IPS-15b (cell line): ENCODE results near the gene PAQR4.

Experiments
- H3K27me3 ChIP-seq: one replicate; pipeline ENCODE4 v1.6.1; 2013; ENCODE audit warnings: low read length; ENCODE audit not compliant: control insufficient read depth, insufficient read depth
- H3K36me3 ChIP-seq: one replicate; pipeline ENCODE4 v1.6.1; 2013; ENCODE audit warnings: low read length; ENCODE audit not compliant: control insufficient read depth, insufficient read depth
- H3K4me1 ChIP-seq: one replicate; pipeline ENCODE4 v1.6.1; 2013; ENCODE audit warnings: mild to moderate bottlenecking, low read length; ENCODE audit not compliant: control insufficient read depth, insufficient read depth
- H3K4me3 ChIP-seq: one replicate; pipeline ENCODE4 v1.5.1; 2013; ENCODE audit warnings: low read depth, low read length
- H3K9ac ChIP-seq: one replicate; pipeline ENCODE4 v1.6.1; 2013; ENCODE audit warnings: low read depth, mild to moderate bottlenecking, low read length
- H3K9me3 ChIP-seq: one replicate; pipeline ENCODE4 v1.6.1; 2013; ENCODE audit warnings: mild to moderate bottlenecking, low read length; ENCODE audit not compliant: control insufficient read depth, insufficient read depth

Gene PAQR4

DNA sequence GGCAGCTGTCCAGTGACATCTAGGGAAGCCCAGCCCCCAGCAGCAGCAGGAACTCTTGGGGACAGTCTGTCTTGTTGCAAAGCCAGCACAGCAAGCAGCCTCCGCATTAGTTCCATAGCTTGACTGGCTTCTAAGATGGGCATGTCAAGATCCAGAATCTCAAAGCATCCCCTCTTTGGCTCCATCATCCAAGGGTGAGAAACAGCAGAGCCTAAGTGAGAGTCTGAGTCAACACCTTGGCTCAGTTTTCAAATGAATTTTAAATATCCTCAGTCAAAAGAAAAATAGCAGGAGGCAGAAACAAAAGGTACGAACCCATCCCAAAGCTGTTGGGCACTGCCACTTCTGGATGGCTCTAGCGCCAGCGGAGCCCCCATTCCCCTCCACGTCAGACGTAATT, 45.8 kb downstream of the PAQR4 start:
- no peak overlapping the region for H3K4me3 ChIP-seq
- H3K9me3 ChIP-seq, result no peaks in the 10 kb centered on the region
- peaks cover 5% of the 10 kb centered on the region for H3K27me3 ChIP-seq
- peaks cover 21% of the 10 kb centered on the region for H3K4me1 ChIP-seq
- H3K9ac ChIP-seq, result no peak overlapping the region
- H3K36me3 ChIP-seq, result peaks cover 20% of the 10 kb centered on the region

DNA sequence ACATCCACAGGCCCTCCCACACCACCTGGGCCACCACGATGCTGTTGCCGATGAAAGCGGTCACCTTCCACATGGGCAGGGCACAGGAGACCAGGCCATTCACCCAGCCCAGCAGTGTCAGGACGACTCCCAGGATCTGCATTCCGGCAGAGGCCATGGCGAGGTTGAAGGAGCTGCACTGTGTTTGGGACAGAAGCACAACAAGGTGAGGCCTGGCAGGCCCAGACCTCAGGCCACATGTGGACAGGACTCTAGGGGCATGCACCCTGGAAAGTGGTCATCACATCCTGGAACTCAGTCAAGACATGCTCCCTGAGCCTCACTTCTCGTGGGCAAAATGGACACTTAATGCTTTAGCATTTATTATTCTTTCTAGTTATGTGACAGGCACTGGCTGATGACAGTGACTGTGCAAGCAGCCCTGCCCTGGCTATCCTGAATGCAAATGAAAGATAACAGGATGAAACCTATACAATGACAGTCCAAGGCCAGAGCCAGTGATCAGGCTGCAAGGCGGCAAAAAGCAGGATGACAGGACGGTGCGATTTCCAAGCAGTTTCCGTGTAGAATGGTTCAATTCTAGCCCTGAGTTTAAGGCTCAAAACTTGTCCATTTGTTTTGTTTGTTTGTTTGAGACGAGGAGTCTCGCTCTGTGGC, 46.8 kb downstream of the PAQR4 start:
- peaks cover 20% of the 10 kb centered on the region for H3K36me3 ChIP-seq
- peak overlapping the region; percentile 30 for H3K4me3 ChIP-seq
- no peaks in the 10 kb centered on the region for H3K9me3 ChIP-seq
- peaks cover 5% of the 10 kb centered on the region for H3K27me3 ChIP-seq
- no peak overlapping the region for H3K9ac ChIP-seq
- peaks cover 15% of the 10 kb centered on the region for H3K4me1 ChIP-seq

DNA sequence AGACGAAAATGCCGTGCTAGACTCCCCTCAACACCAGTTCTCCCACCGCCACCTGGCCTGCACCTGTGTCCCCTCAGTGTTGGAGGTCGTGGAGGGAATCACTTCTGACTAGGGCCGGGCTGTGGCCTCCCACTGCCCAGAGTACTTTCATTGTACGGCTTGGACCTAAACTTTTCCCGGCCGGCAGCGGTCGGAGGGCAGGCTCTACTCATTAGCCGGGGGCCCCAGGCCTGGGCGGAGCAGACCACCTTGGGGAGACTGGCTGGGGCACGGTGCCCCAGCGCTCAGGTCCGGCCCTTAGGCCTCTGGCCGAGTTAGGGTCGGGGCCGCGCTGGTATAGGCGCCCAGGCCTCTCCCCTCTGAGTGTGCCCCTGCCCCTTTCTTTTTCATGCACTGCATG, 48.2 kb downstream of the PAQR4 start:
- Histone ChIP-seq H3K4me1 (peaks cover 15% of the 10 kb centered on the region), H3K27me3 (no peaks in the 10 kb centered on the region), H3K4me3 (peak overlapping the region; percentile 96), H3K9ac (peak overlapping the region; percentile 94), H3K36me3 (peaks cover 27% of the 10 kb centered on the region), H3K9me3 (no peaks in the 10 kb centered on the region)

DNA sequence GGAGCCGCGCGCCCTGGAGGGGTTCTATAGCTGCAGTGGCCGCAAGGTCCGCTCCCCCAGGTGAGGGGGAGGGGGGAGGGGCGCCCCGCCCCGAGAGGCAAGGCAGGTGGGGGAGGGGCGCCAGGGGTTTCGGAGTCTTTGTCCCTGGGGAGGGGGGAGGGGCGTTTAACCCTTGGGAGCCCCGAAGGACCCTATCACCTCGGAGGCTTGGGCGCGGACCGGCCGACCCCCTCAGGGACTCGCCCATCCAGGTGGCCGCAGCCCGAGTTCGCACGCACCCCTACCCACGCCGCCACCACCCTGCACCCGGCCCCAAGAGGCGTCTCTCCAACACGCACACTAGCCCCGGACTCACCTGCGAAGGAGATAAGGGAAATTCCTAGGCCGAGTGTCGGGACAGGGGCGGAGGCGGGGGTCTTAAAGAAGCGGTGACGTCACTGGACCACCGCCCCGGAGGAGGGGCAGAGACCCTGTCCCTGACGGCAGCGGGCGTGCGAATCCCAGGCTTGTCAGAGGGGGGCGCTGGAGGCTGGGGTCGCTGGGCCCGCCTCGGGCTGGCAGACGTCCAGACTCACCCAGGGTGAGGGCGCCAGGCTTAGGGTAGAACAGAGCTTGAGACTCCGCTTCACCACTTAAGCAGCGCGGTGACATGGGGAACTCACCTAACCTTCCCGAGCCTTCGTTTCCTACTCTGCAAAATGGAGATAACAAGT, 48.8 kb downstream of the PAQR4 start, which contains the start of gene CLDN6:
CLDN6 (minus strand) TSS at position 390 of the 713 bp plus-strand sequence. CDS start 2,162 bp downstream, outside the sequence.
- Histone ChIP-seq H3K9me3 (no peaks in the 10 kb centered on the region), H3K9ac (peak within 1 kb of the TSS; percentile 94)

DNA sequence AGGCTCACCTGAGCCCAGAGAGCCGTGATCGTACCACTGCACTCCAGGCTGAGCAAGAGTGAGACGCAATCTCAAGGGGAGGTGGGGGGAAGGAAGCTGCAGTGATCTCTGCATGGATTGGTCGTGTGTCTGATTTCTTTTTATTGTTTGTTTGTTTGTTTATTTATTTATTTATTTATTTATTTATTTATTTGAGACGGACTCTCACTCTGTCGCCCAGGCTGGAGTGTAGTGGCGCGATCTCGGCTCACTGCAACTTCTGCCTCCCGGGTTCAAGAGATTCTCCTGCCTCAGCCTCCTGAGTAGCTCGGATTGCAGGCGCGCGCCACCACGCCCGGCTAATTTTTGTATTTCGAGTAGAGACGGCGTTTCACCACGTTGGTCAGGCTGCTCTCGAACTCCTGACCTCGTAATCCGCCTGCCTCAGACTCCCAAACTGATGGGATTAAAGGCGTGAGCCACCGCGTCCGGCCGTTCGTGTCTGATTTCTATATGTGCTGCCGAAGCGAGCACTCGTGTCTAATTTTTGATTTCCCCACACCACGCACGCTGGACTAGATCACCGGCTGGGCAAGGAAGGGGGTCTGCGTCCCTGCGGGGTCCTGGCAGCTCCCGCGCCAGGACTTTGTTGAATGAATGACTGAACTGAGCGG, 50.6 kb downstream of the PAQR4 start:
- Histone ChIP-seq H3K36me3 (peaks cover 23% of the 10 kb centered on the region), H3K9ac (no peak overlapping the region), H3K4me1 (peaks cover 10% of the 10 kb centered on the region)

More for the DNA sequence above, 48.8 kb downstream of the PAQR4 start, which contains the start of gene CLDN6:
- peaks cover 20% of the 10 kb centered on the region for H3K4me1 ChIP-seq
- H3K27me3 ChIP-seq, result no peaks in the 10 kb centered on the region
- H3K4me3 ChIP-seq, result peak within 1 kb of the TSS; percentile 96
- peaks cover 27% of the 10 kb centered on the region for H3K36me3 ChIP-seq

DNA sequence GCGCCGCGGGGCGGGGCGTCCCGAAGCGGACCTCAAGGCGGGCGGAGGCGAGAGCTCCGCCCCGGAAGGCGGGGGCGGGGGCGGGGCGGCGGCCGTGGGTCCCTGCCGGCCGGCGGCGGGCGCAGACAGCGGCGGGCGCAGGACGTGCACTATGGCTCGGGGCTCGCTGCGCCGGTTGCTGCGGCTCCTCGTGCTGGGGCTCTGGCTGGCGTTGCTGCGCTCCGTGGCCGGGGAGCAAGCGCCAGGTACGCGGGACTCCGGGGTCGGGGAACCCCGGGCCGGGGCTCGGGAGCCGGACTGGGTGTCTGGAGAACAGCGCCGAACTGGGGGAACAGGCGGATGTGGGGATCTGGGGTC, 51.1 kb downstream of the PAQR4 start, which contains the start of gene TNFRSF12A:
TNFRSF12A (plus strand) TSS at position 122 of the 357 bp plus-strand sequence; CDS start at position 152, 30 bp downstream.
- Histone ChIP-seq H3K4me1 (peaks cover 10% of the 10 kb centered on the region), H3K27me3 (no peaks in the 10 kb centered on the region), H3K9ac (peak within 1 kb of the TSS; percentile 89), H3K4me3 (peak within 1 kb of the TSS; percentile 95), H3K36me3 (peaks cover 18% of the 10 kb centered on the region), H3K9me3 (no peaks in the 10 kb centered on the region)

More for the DNA sequence above, 50.6 kb downstream of the PAQR4 start:
- Histone ChIP-seq H3K4me3 (peak overlapping the region; percentile 43), H3K27me3 (no peaks in the 10 kb centered on the region), H3K9me3 (no peaks in the 10 kb centered on the region)

GRCh38 chr16:3020604-3021448, 51.7 kb downstream of the PAQR4 start:
- H3K27me3 ChIP-seq, result no peaks in the 10 kb centered on the region

DNA sequence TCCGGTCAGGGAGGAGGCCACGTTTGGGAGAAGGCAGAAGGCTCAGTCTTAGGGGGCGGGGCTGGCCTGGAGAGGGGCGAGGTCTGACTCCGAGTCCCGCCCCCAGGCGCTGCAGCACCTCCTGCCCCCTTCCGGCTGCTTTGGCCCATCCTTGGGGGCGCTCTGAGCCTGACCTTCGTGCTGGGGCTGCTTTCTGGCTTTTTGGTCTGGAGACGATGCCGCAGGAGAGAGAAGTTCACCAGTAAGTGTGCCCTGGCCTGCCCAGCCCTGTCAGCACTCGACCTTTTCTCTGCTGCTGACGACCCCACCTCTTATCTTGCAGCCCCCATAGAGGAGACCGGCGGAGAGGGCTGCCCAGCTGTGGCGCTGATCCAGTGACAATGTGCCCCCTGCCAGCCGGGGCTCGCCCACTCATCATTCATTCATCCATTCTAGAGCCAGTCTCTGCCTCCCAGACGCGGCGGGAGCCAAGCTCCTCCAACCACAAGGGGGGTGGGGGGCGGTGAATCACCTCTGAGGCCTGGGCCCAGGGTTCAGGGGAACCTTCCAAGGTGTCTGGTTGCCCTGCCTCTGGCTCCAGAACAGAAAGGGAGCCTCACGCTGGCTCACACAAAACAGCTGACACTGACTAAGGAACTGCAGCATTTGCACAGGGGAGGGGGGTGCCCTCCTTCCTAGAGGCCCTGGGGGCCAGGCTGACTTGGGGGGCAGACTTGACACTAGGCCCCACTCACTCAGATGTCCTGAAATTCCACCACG, 52.5 kb downstream of the PAQR4 start:
- peaks cover 16% of the 10 kb centered on the region for H3K36me3 ChIP-seq
- H3K9me3 ChIP-seq, result no peaks in the 10 kb centered on the region
- H3K27me3 ChIP-seq, result no peaks in the 10 kb centered on the region
- peak overlapping the region; percentile 95 for H3K4me3 ChIP-seq
- peak overlapping the region; percentile 66 for H3K9ac ChIP-seq
- peaks cover 6% of the 10 kb centered on the region for H3K4me1 ChIP-seq

More at GRCh38 chr16:3020604-3021448, 51.7 kb downstream of the PAQR4 start:
- H3K36me3 ChIP-seq, result peaks cover 13% of the 10 kb centered on the region
- H3K9me3 ChIP-seq, result no peaks in the 10 kb centered on the region
- peak overlapping the region; percentile 89 for H3K9ac ChIP-seq
- peaks cover 10% of the 10 kb centered on the region for H3K4me1 ChIP-seq
- H3K4me3 ChIP-seq, result peak overlapping the region; percentile 95

- H3K27me3 ChIP-seq, result no peaks in the 10 kb centered on the region
- H3K4me3 ChIP-seq, result peak overlapping the region; percentile 95
- H3K9ac ChIP-seq, result peak overlapping the region; percentile 66
- no peaks in the 10 kb centered on the region for H3K9me3 ChIP-seq
- peaks cover 22% of the 10 kb centered on the region for H3K36me3 ChIP-seq
- peaks cover 6% of the 10 kb centered on the region for H3K4me1 ChIP-seq
Measured at GRCh38 chr16:3022208-3022683, 53.1 kb downstream of the PAQR4 start.

GRCh38 chr16:3022684-3023414, 53.7 kb downstream of the PAQR4 start:
- Histone ChIP-seq H3K4me1 (peaks cover 6% of the 10 kb centered on the region), H3K27me3 (no peaks in the 10 kb centered on the region), H3K4me3 (peak overlapping the region; percentile 95)

More at GRCh38 chr16:3022684-3023414, 53.7 kb downstream of the PAQR4 start:
- Histone ChIP-seq H3K36me3 (peaks cover 25% of the 10 kb centered on the region), H3K9me3 (no peaks in the 10 kb centered on the region), H3K9ac (peak overlapping the region; percentile 87)
